T-helper 2 cell treated with Interferon-gamma antibody and Interleukin-4, amounts not matched to agents 100 ng/mL and 5 ng/mL, for 36 hours (primary cell): Measurements from ENCODE around the gene TOLLIP. TPM values are rescaled to one million over a fixed set of nuclear protein-coding genes. Genes with fewer than 3 reads are reported as not detected.

Experiments used
- intact Hi-C: fragments of 100-400 bp; cut with micrococcal nuclease; formaldehyde crosslinking; loops from one replicate; pipeline ENCODE4 v1.15.1; 2023
- total RNA-seq: library from RNA; stranded (reverse); gene quantifications from 2 replicates; pipeline ENCODE4 v1.2.3, GENCODE V29; 2022

TOLLIP gene
- total RNA-seq, 1 donor from 2014 or later: 29.8 TPM

- intact Hi-C loops: no loop called here
These were observed 9.8 kb downstream of the TOLLIP start for GRCh38 chr11:1299621-1300020.

- intact Hi-C loops: no loop called here
These were observed 10.5 kb downstream of the TOLLIP start for GRCh38 chr11:1298695-1299492.

DNA sequence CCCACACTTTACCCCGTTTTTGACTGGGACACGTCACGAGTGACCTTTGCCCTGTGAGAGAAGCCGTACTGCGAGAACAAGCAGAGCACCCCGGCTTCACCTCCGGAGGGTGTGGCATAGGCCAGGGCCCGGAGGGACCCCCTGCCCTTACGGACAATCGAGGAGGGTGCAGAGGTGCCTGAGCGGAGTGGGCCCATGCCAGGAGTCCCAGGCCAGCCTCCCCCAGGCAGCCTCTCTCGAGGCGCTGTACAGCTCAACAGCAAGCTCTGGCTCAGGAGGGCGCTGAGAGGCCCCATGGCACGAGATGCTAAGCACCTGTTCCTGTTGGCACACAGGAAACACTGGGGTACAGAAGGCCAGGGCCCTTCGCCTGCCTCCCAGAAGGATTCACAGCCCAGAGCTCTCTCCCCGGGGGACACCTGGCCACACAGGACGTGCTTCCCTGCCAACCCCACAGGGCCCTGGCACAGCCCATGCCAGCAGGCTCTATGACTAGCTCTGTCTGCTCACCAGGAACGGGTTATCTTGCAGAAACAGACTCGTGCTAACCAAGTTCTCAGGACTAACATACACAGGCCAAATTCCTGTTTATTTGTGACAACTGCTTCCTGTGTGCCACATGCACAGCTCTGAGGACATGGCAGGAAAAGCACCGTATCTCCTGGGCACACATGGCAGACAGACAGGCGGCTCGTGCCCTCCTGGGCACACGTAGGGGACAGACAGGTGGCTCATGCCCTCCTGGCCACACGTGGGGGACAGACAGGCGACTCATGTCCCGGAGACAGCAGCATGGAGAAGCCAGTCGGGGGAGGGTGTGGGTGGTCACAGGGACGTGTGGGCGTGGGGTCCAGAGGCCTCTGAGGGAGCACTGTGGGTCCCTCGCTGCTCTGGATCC, 11.6 kb downstream of the TOLLIP start:
- intact Hi-C loops: no loop called here

DNA sequence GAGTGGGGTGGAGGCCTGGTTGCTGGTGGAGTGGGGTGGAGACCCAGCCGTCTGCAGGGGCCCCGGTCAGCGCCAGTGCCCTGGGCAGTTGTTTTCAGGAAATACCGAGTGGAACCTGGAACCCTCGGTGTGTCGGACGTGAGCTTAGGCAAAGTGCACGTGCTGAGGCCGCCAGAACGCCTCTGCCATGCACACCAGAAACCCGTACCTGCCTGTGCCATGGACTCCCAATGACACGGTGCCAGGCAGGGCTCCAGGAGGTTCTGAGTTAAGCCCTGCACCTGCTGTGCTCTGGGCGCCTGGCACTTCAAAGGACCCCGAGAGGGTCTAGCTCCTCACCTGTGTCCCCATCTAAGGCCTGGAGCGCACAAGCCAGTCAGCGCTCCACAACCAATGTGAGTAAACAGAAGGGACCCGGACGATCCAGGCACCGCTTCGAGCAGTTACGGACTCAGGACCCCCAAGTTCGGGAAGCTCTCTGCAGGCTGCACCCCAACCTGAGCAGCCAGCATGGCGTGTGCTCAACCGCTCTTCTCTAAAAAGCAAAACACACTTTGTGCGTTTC, 12.3 kb downstream of the TOLLIP start:
- intact Hi-C loops: no loop called here

- intact Hi-C loops: no loop called here
These were observed 13.1 kb downstream of the TOLLIP start for GRCh38 chr11:1296287-1296686.

DNA sequence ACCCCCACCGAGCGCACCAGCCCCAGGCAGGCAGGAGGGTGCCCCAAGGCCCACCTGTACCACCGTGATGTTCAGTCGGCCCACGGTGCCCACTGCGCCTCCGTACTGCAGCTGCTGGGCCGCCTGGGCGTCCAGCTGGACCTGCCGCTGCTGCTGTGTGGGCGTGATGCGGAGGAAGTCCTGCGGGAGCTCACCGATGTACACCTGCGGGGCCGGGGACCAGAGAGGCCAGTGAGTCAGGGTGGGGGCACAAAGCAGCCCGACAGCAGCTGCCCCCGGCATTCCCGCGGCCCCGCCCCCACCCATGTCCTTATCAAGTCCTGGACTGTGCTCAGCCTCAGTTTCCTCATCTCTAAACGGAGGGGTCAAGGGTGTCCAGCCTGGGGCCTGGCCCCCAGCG, 13.8 kb downstream of the TOLLIP start:
- intact Hi-C loops: no loop called here

- intact Hi-C loops: no loop called here
These were observed 14.3 kb downstream of the TOLLIP start for GRCh38 chr11:1295086-1295485.

DNA sequence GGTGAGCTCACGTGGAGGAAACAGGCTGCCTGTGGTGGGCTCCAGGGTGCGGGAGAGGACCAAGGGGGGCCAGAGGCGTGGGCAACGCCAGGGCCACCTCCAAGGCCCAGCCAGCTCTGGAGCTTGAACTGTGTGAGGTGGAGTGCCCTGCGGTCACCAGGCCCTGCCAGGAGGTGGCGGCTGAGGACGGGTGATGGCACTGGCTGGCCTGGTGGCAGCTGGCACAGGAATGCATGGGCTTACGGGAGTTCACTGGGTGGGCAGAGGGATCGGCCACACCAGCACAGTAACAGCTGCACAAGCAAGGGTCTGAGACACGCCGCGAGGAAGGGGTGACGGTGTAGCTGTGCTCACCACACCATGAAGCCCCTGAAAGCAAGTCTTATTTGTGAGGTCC, 15.8 kb downstream of the TOLLIP start:
- intact Hi-C loops: no loop called here

DNA sequence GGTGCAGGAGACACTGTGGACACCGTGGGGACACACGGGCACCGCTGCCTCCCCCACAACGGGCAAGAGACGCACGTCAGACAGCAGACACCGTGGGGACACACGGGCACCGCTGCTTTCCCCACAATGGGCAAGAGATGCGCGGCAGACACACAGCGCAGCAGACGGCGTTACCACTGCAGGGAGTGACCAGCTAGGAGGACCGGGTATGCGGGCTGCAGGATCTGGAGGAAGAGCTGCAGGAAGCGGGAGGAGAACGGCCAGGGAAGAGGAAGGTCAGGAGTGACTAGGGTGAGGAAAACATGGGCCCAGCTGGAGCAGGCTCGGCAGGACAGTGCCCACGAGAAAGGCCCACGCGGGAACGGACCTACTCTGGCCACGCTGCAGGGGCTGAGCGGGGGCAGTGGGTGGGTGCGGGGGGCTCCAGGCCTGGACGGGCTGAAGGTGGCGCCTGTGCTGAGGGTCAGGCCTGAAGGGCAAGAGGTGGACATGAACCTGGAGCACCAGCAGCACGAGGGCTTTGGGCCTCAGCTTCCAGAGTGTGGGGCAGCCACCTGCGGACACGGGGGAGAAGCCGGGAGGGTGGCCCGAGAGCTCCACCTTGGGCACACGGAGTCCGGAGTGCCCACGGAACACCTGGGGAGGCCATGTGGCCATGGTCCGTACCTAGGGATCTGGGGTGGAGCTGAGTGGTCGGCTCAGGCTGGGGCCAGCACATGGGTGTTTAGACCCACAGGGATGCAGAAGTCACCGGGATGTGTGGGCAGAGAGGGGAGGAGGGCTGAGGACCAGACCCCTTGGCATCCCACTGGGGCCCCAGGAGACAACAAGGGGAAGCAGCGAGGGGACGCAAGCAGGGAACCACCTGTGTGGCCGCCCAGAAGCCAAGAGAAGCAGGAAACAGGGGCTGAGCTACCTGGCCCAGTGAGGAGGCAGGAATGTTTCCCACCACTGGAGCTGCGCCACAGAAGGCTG, 16.5 kb downstream of the TOLLIP start:
- intact Hi-C loops: no loop called here

DNA sequence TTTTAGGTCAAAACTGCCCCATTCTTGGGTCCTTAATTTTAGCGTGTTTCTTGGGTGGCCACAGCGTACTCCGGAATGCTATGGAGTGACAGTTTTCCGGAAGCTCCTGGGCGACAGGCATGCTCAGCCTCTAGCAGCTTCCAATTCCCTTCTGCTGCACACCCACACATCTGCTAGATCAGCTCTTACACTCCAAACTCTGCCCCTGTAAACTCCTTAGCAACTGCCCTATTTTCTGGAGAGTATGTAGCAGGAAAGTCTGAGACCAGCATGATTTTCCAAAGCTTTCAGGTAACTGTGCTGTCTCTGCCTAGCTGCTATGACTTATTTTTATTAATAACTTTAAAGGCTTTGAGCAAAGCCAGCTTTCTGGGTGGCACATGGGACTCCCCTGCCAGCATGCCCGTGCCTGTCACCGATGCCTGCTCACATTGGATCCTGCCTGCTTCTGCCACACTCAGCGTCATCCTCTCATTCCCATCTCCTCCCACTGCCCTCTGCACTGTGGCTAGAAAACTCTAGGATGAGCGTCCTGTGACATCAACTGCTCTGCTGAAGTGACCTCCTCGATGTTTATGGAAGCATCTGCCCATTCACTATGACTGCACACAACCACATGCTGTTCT, 17.3 kb downstream of the TOLLIP start:
- intact Hi-C loops: no loop called here

- intact Hi-C loops: no loop called here
These were observed 18.0 kb downstream of the TOLLIP start for GRCh38 chr11:1291295-1292017.

DNA sequence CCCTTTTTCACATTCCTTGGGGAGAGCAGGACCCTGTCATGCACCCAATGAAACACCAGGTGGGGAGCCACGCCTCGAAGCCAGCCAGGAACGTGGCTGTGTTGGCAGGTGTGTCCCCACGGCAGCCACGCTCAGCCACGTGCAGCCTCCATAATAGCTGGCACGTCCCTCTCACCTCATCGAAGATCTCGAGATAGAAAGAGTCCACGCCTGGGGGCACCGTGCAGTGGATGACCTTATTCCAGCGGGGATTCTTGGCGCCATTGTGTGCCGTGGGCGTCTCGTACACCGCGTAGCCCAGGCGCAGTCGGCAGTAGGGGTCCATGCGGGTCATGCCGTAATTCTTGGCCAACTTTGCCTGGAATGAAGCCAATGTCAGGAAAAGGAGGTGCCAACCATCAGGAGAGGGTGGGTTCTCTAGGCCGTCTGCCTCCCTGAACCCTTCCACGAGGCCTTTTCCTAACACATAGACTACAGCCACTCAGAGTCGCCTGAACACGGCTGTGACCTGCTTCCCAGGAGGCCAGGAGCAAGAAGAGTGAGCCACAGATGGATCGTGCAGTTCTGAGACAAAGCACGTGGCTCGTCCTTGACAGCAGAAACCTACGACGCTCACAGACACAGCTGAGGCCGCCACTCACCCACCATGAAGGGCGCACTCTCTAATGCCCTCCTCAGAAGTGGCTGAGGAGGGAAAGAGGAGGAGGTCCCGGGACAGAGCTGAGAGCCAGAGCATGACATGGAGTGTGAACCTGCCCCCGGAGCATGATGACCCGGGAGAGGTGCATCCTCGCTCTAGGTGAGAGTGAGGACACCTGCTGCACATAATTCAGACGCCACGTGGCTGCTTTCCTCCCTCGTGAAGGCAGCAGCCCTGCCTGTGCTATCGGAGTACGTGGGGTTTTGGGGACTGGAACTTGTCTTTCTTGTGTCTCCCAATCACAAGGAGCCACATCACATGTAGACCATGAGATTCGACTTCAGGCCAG, 19.1 kb downstream of the TOLLIP start:
- intact Hi-C loops: no loop called here

- intact Hi-C loops: no loop called here
These were observed 20.1 kb downstream of the TOLLIP start for GRCh38 chr11:1289211-1289935.

- intact Hi-C loops: no loop called here
These were observed 20.8 kb downstream of the TOLLIP start for GRCh38 chr11:1288426-1289151.

DNA sequence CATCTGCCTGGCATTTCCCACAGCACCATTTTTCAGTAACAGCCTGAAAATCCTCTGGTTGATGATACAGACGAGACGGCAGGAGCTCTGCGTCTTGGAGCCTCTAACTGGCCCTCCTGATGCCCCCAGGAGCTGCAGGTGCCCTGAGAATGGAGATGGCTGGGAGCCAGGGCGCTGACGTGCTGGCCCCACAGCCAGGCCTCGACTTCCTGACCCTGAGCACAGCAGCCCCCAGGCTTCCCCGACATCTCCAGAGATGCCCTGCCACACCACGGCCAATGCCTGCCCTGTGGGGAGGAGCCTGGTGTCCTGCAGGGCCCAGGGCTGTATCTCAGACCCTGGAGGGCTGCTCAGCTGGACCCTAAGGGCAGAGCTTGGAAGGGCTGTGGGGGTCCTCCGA, 21.5 kb downstream of the TOLLIP start:
- intact Hi-C loops: no loop called here

DNA sequence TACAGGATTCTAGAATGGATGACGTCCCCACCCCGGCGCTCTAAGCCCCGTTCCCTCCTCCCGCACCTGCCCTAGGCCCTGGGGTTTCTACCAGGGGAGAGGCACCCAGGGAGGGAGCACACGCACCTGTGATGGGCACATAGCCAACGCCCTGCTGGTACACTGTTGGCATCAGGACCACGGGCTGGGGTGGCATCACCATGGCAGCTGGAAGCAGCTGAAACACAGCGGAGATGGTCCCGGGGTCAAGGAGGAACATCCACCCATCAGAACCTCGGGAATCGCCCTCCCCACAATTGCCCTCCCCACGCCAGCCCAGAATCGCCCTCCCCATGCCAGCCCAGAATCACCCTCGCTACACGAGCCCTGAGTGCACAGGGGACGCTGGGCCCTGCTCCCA, 23.6 kb downstream of the TOLLIP start:
- intact Hi-C loops: no loop called here

GRCh38 chr11:1285316-1285744, 24.1 kb downstream of the TOLLIP start:
- intact Hi-C loops: no loop called here
